Measurements from ENCODE around the gene RGS12. TPM values are rescaled to one million over a fixed set of nuclear protein-coding genes. Genes with fewer than 3 reads are reported as not detected.

RGS12 gene
- total RNA-seq, 1 donor from 2014 or later: 102 TPM

DNA sequence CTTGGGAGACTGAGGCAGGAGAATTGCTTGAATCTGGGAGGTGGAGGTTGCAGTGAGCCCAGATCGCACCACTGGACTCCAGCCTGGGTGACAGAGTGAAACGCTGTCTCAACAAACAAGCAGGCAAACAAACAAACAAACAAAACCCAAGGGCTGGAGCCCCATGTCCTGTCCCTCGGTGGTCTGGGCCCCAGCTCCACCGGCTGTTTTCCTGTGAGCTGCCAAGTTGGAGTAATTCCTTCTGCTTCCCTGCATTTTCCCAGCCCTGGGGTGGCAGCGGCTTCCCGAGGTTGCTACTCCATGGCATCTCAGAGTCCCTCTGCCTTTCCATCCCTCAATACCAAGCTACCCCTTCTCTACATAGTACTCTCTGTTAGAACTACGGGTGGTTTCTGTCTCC, 43.2 kb downstream of the RGS12 start:
- no peak for DNase-seq (ENCODE audit: low spot score, unreplicated experiment)
- Mint-ChIP-seq H3K27ac (no peak overlapping the region), H3K27me3 (no peaks in the 10 kb centered on the region), H3K4me3 (ENCODE audit: low read depth) (no peak overlapping the region), H3K36me3 (ENCODE audit: insufficient read depth) (peaks cover 15% of the 10 kb centered on the region), H3K9me3 (ENCODE audit: low read depth) (peaks cover 6% of the 10 kb centered on the region), H3K4me1 (ENCODE audit: low read depth) (peaks cover 15% of the 10 kb centered on the region)
- TF ChIP-seq, protein P1, sequence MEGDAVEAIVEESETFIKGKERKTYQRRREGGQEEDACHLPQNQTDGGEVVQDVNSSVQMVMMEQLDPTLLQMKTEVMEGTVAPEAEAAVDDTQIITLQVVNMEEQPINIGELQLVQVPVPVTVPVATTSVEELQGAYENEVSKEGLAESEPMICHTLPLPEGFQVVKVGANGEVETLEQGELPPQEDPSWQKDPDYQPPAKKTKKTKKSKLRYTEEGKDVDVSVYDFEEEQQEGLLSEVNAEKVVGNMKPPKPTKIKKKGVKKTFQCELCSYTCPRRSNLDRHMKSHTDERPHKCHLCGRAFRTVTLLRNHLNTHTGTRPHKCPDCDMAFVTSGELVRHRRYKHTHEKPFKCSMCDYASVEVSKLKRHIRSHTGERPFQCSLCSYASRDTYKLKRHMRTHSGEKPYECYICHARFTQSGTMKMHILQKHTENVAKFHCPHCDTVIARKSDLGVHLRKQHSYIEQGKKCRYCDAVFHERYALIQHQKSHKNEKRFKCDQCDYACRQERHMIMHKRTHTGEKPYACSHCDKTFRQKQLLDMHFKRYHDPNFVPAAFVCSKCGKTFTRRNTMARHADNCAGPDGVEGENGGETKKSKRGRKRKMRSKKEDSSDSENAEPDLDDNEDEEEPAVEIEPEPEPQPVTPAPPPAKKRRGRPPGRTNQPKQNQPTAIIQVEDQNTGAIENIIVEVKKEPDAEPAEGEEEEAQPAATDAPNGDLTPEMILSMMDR (IDR thresholded peaks at IDR 0.05; ENCODE audit: unreplicated experiment): no peak

DNA sequence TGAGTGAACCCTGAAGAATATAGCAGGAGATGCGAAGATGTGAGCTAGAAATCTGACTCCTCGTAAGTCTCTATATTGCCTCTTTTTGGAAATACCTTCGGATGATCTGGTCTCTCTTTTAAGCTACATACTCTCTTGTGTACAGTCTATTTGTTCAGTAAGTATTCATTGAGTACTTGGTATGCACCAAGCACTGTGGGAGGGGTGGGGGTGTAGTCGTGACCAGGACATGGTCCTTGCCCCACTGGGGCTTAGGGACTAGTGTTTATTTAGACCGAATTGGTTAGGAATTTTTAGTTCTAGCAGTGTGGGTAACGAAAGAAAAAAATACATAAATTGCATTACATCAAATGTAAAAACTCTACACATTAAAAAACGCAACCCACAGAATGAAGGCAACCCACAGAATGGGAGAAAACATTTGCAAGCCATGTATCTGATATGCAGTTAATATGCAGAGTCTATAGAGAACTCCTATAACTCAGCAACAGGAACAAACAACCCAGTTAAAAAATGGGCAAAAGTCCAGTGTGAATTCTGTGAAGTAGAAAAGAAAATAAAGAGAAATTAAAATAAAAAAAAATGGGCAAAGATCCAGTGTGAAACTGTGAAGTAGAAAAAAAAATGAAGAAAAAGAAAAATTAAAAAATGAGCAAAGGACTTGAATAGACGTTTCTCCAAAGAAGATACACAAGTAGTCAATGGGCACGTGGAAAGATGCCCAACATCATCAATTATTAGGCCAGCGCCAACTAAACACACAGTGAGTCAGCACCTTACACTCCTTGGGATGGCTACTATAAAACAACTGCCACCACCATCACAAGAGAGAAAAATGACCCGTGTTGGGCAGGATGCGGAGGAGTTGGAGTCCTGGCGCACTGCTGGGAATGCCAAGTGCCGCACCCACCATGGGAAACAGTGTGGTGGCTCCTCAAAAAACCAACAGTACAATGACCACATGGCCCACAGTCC, 43.8 kb downstream of the RGS12 start:
- H3K27me3 Mint-ChIP-seq: no peaks in the 10 kb centered on the region
- H3K36me3 Mint-ChIP-seq (ENCODE audit: insufficient read depth): peaks cover 15% of the 10 kb centered on the region
- DNase-seq (ENCODE audit: low spot score, unreplicated experiment): no peak
- H3K9me3 Mint-ChIP-seq (ENCODE audit: low read depth): peaks cover 6% of the 10 kb centered on the region
- H3K4me3 Mint-ChIP-seq (ENCODE audit: low read depth): no peak overlapping the region
- H3K27ac Mint-ChIP-seq: no peak overlapping the region
- TF ChIP-seq, protein P1 (IDR thresholded peaks at IDR 0.05; ENCODE audit: unreplicated experiment): no peak
- peaks cover 15% of the 10 kb centered on the region for H3K4me1 Mint-ChIP-seq (ENCODE audit: low read depth)

GRCh38 chr4:3337357-3337732, 44.5 kb downstream of the RGS12 start:
- H3K9me3 Mint-ChIP-seq (ENCODE audit: low read depth): peaks cover 6% of the 10 kb centered on the region
- TF ChIP-seq, protein P1 (IDR thresholded peaks at IDR 0.05; ENCODE audit: unreplicated experiment): no peak
- no peak for DNase-seq (ENCODE audit: low spot score, unreplicated experiment)
- H3K4me3 Mint-ChIP-seq (ENCODE audit: low read depth): no peak overlapping the region
- no peak overlapping the region for H3K27ac Mint-ChIP-seq
- H3K36me3 Mint-ChIP-seq (ENCODE audit: insufficient read depth): peaks cover 15% of the 10 kb centered on the region
- no peaks in the 10 kb centered on the region for H3K27me3 Mint-ChIP-seq
- H3K4me1 Mint-ChIP-seq (ENCODE audit: low read depth): peaks cover 21% of the 10 kb centered on the region

- H3K4me1 Mint-ChIP-seq (ENCODE audit: low read depth): peaks cover 26% of the 10 kb centered on the region
- no peaks in the 10 kb centered on the region for H3K27me3 Mint-ChIP-seq
- no peak overlapping the region for H3K4me3 Mint-ChIP-seq (ENCODE audit: low read depth)
- peaks cover 6% of the 10 kb centered on the region for H3K9me3 Mint-ChIP-seq (ENCODE audit: low read depth)
- H3K27ac Mint-ChIP-seq: no peak overlapping the region
- peaks cover 15% of the 10 kb centered on the region for H3K36me3 Mint-ChIP-seq (ENCODE audit: insufficient read depth)
- TF ChIP-seq, protein P1 (IDR thresholded peaks at IDR 0.05; ENCODE audit: unreplicated experiment): no peak
- DNase-seq (ENCODE audit: low spot score, unreplicated experiment): no peak
Measured at GRCh38 chr4:3337811-3338210, 45.0 kb downstream of the RGS12 start.

DNA sequence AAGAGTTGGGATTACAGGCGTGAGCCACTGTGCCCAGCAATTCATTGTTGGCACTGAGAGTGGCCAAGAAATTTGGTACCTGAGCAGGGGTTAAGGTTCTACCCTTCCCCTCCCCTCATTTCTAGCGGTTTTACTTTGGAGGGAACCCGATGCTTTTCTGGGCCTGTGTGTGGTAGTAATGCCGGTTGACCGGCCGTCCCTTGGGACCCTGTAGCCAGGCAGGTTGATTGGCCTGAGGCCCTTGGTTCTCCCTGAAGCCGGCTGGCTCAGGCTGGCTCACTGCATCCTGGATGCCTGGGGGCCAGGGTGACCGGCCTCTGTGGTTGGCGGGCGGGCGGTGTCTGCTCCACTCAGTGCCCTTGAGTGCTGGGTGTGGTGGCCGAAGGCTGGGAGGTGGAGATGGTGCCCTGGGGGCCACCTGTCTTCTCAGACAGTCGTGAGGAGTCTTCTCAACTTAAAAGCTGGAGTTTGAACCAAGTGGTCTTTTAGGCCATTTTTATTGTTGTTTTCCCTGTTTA, 45.6 kb downstream of the RGS12 start:
- peaks cover 15% of the 10 kb centered on the region for H3K36me3 Mint-ChIP-seq (ENCODE audit: insufficient read depth)
- H3K9me3 Mint-ChIP-seq (ENCODE audit: low read depth): peaks cover 4% of the 10 kb centered on the region
- H3K27me3 Mint-ChIP-seq: no peaks in the 10 kb centered on the region
- H3K4me3 Mint-ChIP-seq (ENCODE audit: low read depth): no peak overlapping the region
- no peak for DNase-seq (ENCODE audit: low spot score, unreplicated experiment)
- peaks cover 28% of the 10 kb centered on the region for H3K4me1 Mint-ChIP-seq (ENCODE audit: low read depth)
- H3K27ac Mint-ChIP-seq: no peak overlapping the region
- TF ChIP-seq, protein P1 (IDR thresholded peaks at IDR 0.05; ENCODE audit: unreplicated experiment): no peak

All from progenitor cell of endocrine pancreas (in vitro differentiated cells).